ENCODE results near the gene TMEM178A. TPM values are rescaled to one million over a fixed set of nuclear protein-coding genes. Genes with fewer than 3 reads are reported as not detected.

TMEM178A gene
- polyA plus RNA-seq, 1 donor from 2014 or later = 31.8 TPM

DNA sequence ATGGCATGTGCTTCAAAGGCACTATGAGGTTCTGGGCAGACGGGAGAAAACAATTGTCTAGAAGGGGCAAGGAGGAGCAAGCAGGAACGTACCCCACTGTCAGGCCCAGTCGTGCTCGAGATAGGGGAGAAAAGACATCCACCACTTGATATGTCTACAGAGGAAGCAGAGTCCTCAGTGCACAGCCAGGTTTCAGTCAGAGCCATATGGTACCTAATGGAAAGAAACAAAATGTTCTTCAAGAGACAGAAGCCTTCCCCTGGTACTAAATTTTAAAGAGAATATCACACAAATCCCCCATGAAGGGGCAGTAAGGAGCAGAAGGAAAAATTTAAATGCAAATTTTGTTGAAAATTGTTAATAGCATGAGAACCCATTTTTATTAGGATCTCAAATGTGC, 91.4 kb downstream of the TMEM178A start:
- Histone ChIP-seq H3K79me2 (replicated peaks; ENCODE audit: insufficient read depth, low read length) (no peaks in the 10 kb centered on the region), H3K9me3 (ENCODE audit: low read length) (no peaks in the 10 kb centered on the region), H4K20me1 (ENCODE audit: insufficient read depth) (no peaks in the 10 kb centered on the region), H3K27ac (ENCODE audit: low read length) (no peak overlapping the region), H3K9ac (ENCODE audit: low read length) (no peak overlapping the region), H3K36me3 (ENCODE audit: insufficient read depth, low read length) (peaks cover 6% of the 10 kb centered on the region), H3K4me2 (ENCODE audit: low read length) (no peak overlapping the region), H2AFZ (ENCODE audit: low read depth, low read length) (no peak overlapping the region), H3K4me3 (ENCODE audit: low read length) (no peak overlapping the region), H3F3A (ENCODE audit: insufficient read depth, low read length, poor library complexity, severe bottlenecking) (no peaks in the 10 kb centered on the region), H3K27me3 (ENCODE audit: insufficient read depth, low read depth, low read length) (no peaks in the 10 kb centered on the region), H3K9me2 (ENCODE audit: insufficient read depth, low read length) (no peaks in the 10 kb centered on the region)
- no peak for TF ChIP-seq POLR2AphosphoS5 (IDR thresholded peaks at IDR 0.05)
- TF ChIP-seq RAD21 (conservative IDR thresholded peaks at IDR 0.05) = no peak
- TF ChIP-seq MXI1 (conservative IDR thresholded peaks at IDR 0.05; ENCODE audit: poor library complexity, severe bottlenecking) = no peak

- TF ChIP-seq RAD21 (conservative IDR thresholded peaks at IDR 0.05) (no peak), SMC3 (conservative IDR thresholded peaks at IDR 0.05; ENCODE audit: poor library complexity) (no peak), EZH2 (IDR thresholded peaks at IDR 0.05; ENCODE audit: borderline replicate concordance, insufficient read depth, low read length, poor library complexity, severe bottlenecking) (no peak), TAF1 (IDR thresholded peaks at IDR 0.05; ENCODE audit: low read depth) (no peak), POLR2AphosphoS5 (IDR thresholded peaks at IDR 0.05) (no peak), EP300 (conservative IDR thresholded peaks at IDR 0.05; ENCODE audit: poor library complexity, severe bottlenecking) (no peak), MXI1 (conservative IDR thresholded peaks at IDR 0.05; ENCODE audit: poor library complexity, severe bottlenecking) (no peak)
- TF ChIP-seq, protein P1, sequence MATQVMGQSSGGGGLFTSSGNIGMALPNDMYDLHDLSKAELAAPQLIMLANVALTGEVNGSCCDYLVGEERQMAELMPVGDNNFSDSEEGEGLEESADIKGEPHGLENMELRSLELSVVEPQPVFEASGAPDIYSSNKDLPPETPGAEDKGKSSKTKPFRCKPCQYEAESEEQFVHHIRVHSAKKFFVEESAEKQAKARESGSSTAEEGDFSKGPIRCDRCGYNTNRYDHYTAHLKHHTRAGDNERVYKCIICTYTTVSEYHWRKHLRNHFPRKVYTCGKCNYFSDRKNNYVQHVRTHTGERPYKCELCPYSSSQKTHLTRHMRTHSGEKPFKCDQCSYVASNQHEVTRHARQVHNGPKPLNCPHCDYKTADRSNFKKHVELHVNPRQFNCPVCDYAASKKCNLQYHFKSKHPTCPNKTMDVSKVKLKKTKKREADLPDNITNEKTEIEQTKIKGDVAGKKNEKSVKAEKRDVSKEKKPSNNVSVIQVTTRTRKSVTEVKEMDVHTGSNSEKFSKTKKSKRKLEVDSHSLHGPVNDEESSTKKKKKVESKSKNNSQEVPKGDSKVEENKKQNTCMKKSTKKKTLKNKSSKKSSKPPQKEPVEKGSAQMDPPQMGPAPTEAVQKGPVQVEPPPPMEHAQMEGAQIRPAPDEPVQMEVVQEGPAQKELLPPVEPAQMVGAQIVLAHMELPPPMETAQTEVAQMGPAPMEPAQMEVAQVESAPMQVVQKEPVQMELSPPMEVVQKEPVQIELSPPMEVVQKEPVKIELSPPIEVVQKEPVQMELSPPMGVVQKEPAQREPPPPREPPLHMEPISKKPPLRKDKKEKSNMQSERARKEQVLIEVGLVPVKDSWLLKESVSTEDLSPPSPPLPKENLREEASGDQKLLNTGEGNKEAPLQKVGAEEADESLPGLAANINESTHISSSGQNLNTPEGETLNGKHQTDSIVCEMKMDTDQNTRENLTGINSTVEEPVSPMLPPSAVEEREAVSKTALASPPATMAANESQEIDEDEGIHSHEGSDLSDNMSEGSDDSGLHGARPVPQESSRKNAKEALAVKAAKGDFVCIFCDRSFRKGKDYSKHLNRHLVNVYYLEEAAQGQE (IDR thresholded peaks at IDR 0.05; ENCODE audit: borderline replicate concordance) = no peak
- TF ChIP-seq, protein P2, sequence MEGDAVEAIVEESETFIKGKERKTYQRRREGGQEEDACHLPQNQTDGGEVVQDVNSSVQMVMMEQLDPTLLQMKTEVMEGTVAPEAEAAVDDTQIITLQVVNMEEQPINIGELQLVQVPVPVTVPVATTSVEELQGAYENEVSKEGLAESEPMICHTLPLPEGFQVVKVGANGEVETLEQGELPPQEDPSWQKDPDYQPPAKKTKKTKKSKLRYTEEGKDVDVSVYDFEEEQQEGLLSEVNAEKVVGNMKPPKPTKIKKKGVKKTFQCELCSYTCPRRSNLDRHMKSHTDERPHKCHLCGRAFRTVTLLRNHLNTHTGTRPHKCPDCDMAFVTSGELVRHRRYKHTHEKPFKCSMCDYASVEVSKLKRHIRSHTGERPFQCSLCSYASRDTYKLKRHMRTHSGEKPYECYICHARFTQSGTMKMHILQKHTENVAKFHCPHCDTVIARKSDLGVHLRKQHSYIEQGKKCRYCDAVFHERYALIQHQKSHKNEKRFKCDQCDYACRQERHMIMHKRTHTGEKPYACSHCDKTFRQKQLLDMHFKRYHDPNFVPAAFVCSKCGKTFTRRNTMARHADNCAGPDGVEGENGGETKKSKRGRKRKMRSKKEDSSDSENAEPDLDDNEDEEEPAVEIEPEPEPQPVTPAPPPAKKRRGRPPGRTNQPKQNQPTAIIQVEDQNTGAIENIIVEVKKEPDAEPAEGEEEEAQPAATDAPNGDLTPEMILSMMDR (IDR thresholded peaks at IDR 0.05; ENCODE audit: poor library complexity, severe bottlenecking) = no peak
- Histone ChIP-seq H3K36me3 (ENCODE audit: insufficient read depth, low read length) (peaks cover 5% of the 10 kb centered on the region), H3K4me3 (ENCODE audit: low read length) (no peak overlapping the region), H3K4me2 (ENCODE audit: low read length) (no peak overlapping the region), H3K9me2 (ENCODE audit: insufficient read depth, low read length) (no peaks in the 10 kb centered on the region), H3K27me3 (ENCODE audit: insufficient read depth, low read depth, low read length) (no peaks in the 10 kb centered on the region), H3K9me3 (ENCODE audit: low read length) (no peaks in the 10 kb centered on the region), H3F3A (ENCODE audit: insufficient read depth, low read length, poor library complexity, severe bottlenecking) (no peaks in the 10 kb centered on the region), H3K27ac (ENCODE audit: low read length) (no peak overlapping the region), H3K79me2 (replicated peaks; ENCODE audit: insufficient read depth, low read length) (no peaks in the 10 kb centered on the region), H2AFZ (ENCODE audit: low read depth, low read length) (no peak overlapping the region), H4K20me1 (ENCODE audit: insufficient read depth) (no peaks in the 10 kb centered on the region), H3K9ac (ENCODE audit: low read length) (no peak overlapping the region)
Observed at GRCh38 chr2:39762448-39762847, 96.7 kb downstream of the TMEM178A start.

Other genes starting within 250 kb of the TMEM178A start
- gene MAP4K3, start 228.6 kb upstream of the TMEM178A start, polyA plus RNA-seq = 83.0 and 105 TPM in 2 replicates
- gene THUMPD2, start 113.3 kb downstream of the TMEM178A start, polyA plus RNA-seq = 20.0 and 24.7 TPM in 2 replicates